Spleen (tissue), 7 donors: Measurements from ENCODE around the gene NUB1.

Experiments used
- CTCF ChIP-seq, 11 experiments: fragments of 200-600 bp in 7 of 11; fragments of 450-650 bp in 4 of 11; sonication (generic) in 4 of 11; IDR thresholded peaks in 8 of 11; conservative IDR thresholded peaks in 3 of 11; 1 replicate in 7 of 11; 2 replicates in 4 of 11; pipeline versions ENCODE4 v1.4.0 to v1.8.0; 2016 to 2021; ENCODE audit warnings: antibody characterized with exemption in 11 of 11, inconsistent platforms in 4 of 11, mild to moderate bottlenecking in 1 of 11
- POLR2A ChIP-seq, 3 donors: fragments of 450-650 bp; IDR thresholded peaks; one replicate each; pipeline ENCODE4 v1.5.1; 2017; ENCODE audit warnings: antibody characterized with exemption in 3 of 3, mild to moderate bottlenecking in 1 of 3
- POLR2AphosphoS5 ChIP-seq, 3 donors: sonication (generic); formaldehyde crosslinking; IDR thresholded peaks; one replicate each; pipeline ENCODE4 v1.5.1; 2017; ENCODE audit warnings: antibody characterized with exemption in 3 of 3
- donor health status: DM: no; HTN: no; CAD: no; lungs with moderate emphysema.
- donor health status: DM: no; HTN: no; CAD: no.
- donor health status: DM: no; HTN: no; CAD: no.

GRCh38 chr7:151310578-151310977 is 31.0 kb upstream of the NUB1 start:
- peak in 4 of 11 experiments; percentile 18 to 25 (median 22) for TF ChIP-seq CTCF (IDR thresholded peaks at IDR 0.05 in 8 of 11, conservative IDR thresholded peaks at IDR 0.05 in 3 of 11)
- no peak for TF ChIP-seq POLR2A (IDR thresholded peaks at IDR 0.05)
- TF ChIP-seq POLR2AphosphoS5 (IDR thresholded peaks at IDR 0.05), result no peak
